A673 (cell line): Measurements from ENCODE around the gene MTF2. TPM values are rescaled to one million over a fixed set of nuclear protein-coding genes. Genes with fewer than 3 reads are reported as not detected.

ENCODE experiments used
- BruUV-seq: library from RNA; stranded (reverse); fragments of 400-500 nt; replicated peaks from 2 replicates; lab custom pipeline; 2021; lab: Mats Ljungman, UMichigan
- CTCF ChIA-PET: fragments of 300-600 bp; sonication (Branson Sonifier 250); formaldehyde crosslinking; loops from one replicate; lab custom pipeline; 2022; ENCODE audit warnings: antibody characterized with exemption; lab: Charles Lee
- POLR2A ChIA-PET: fragments of 300-600 bp; sonication (Branson Sonifier 250); formaldehyde crosslinking; loops from one replicate; lab custom pipeline; 2022; ENCODE audit warnings: antibody characterized with exemption; ENCODE audit not compliant: low non-redundant PET; lab: Charles Lee
- DNase-seq: peaks from one replicate; pipeline ENCODE4 v3.0.0-alpha.2; 2015; ENCODE audit warnings: low spot score
- H3K27ac ChIP-seq: fragments of 200-600 bp; sonication (generic); 2 replicates; pipeline ENCODE4 v1.5.1; 2016; ENCODE audit warnings: mixed run types, low read depth, mild to moderate bottlenecking, mixed read lengths, antibody characterized with exemption, low read length; ENCODE audit not compliant: poor library complexity, severe bottlenecking
- H3K27me3 ChIP-seq: fragments of 200-600 bp; sonication (generic); replicated peaks from 2 replicates; pipeline ENCODE4 v1.6.1; 2017; ENCODE audit warnings: mixed run types, low read depth, mild to moderate bottlenecking, mixed read lengths, antibody characterized with exemption, low read length; ENCODE audit not compliant: insufficient read depth, poor library complexity
- H3K36me3 ChIP-seq: fragments of 200-600 bp; sonication (generic); 2 replicates; pipeline ENCODE4 v1.6.1; 2016; ENCODE audit warnings: mixed run types, mild to moderate bottlenecking, mixed read lengths, antibody characterized with exemption, low read length; ENCODE audit not compliant: insufficient read depth, poor library complexity, severe bottlenecking
- H3K4me1 ChIP-seq: fragments of 200-600 bp; sonication (generic); 2 replicates; pipeline ENCODE4 v1.6.1; 2017; ENCODE audit warnings: mixed run types, mild to moderate bottlenecking, mixed read lengths, antibody characterized with exemption, low read length; ENCODE audit not compliant: insufficient read depth, poor library complexity, severe bottlenecking
- H3K4me3 ChIP-seq: fragments of 200-600 bp; sonication (generic); 2 replicates; pipeline ENCODE4 v1.5.1; 2016; ENCODE audit warnings: low read depth, mixed run types, mild to moderate bottlenecking, mixed read lengths, low read length; ENCODE audit not compliant: poor library complexity, severe bottlenecking
- H3K9me3 ChIP-seq: fragments of 200-600 bp; sonication (generic); 2 replicates; pipeline ENCODE4 v1.6.1; 2016; ENCODE audit warnings: mixed run types, low read depth, mild to moderate bottlenecking, mixed read lengths, antibody characterized with exemption, low read length; ENCODE audit not compliant: poor library complexity, severe bottlenecking
- EZH2 ChIP-seq: fragments of 200-600 bp; sonication (generic); IDR thresholded peaks from 2 replicates; pipeline ENCODE4 v1.6.1; 2017; ENCODE audit warnings: borderline replicate concordance, low read depth, mild to moderate bottlenecking, mixed read lengths, antibody characterized with exemption, low read length; ENCODE audit not compliant: poor library complexity, severe bottlenecking
- intact Hi-C: fragments of 100-400 bp; cut with micrococcal nuclease; formaldehyde crosslinking; loops from one replicate; pipeline ENCODE4 v1.10.0; 2022; ENCODE audit not compliant: unreplicated experiment
- total RNA-seq: library from RNA; stranded (reverse); gene quantifications from 2 replicates; pipeline ENCODE4 v1.2.3, GENCODE V29; 2021
- TF ChIP-seq, protein P1 (sequence below): fragments of 300-800, 200-600 bp; sonication (generic); conservative IDR thresholded peaks from 2 replicates; pipeline ENCODE4 v1.5.1; 2017; ENCODE audit warnings: low read depth, mild to moderate bottlenecking, antibody characterized with exemption, low read length, moderate library complexity, mixed read lengths

The MTF2 gene
- total RNA-seq, 1 experiment from 2014 or later, result 68.5 TPM

DNA sequence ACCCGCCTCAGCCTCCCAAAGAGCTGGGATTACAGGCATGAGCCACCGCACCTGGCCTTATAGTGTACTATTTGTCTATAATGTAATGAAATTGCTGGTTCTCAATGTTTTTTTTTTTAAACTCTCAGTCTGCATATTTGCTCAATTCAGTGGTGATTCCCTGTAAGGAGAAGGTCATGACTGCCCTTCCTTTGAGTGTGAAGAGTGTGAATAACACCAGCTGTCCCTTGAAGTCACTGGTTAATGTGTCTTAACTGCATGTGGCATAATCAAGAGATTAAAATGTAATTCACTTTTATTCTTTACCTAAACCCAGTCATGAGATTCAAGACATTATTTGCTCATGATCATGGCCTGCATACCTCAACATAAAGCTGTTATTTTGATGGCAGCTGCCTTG, 30.5 kb downstream of the MTF2 start:
- H3K4me3 ChIP-seq, result no peak overlapping the region
- BruUV-seq, result no TSS peak
- TF ChIP-seq, protein P1, sequence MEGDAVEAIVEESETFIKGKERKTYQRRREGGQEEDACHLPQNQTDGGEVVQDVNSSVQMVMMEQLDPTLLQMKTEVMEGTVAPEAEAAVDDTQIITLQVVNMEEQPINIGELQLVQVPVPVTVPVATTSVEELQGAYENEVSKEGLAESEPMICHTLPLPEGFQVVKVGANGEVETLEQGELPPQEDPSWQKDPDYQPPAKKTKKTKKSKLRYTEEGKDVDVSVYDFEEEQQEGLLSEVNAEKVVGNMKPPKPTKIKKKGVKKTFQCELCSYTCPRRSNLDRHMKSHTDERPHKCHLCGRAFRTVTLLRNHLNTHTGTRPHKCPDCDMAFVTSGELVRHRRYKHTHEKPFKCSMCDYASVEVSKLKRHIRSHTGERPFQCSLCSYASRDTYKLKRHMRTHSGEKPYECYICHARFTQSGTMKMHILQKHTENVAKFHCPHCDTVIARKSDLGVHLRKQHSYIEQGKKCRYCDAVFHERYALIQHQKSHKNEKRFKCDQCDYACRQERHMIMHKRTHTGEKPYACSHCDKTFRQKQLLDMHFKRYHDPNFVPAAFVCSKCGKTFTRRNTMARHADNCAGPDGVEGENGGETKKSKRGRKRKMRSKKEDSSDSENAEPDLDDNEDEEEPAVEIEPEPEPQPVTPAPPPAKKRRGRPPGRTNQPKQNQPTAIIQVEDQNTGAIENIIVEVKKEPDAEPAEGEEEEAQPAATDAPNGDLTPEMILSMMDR, result no peak
- TF ChIP-seq EZH2, result no peak
- no peaks in the 10 kb centered on the region for H3K27me3 ChIP-seq
- POLR2A ChIA-PET, result no interaction called here
- H3K27ac ChIP-seq, result no peak overlapping the region
- intact Hi-C loops, result no loop called here
- CTCF ChIA-PET, result interaction anchor here (0.7 kb wide), 1 partner anchor 50 kb away, joined by 3 read pairs; no protein-coding TSS in a partner anchor
- DNase-seq, result no peak
- peaks cover 11% of the 10 kb centered on the region for H3K4me1 ChIP-seq
- peaks cover 23% of the 10 kb centered on the region for H3K9me3 ChIP-seq
- peaks cover 25% of the 10 kb centered on the region for H3K36me3 ChIP-seq

DNA sequence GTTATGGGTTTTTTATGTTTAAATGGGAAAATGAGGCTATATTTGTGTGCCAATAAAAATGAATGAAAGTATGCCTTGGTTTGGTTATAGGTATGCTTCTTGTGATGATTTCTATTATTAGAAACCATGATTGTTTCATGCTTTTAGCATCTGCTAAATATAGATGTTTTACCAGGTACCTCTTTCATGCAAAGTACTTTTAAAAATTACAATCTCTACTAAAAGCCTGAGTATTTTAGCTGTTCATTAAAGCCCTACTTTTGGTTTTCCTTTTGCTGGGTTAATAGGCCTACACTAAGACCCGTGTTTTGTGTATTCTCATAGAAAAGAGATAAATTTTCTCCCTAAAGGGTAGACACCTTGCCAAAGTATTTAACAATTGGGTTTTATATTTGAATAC, 32.0 kb downstream of the MTF2 start:
- Histone ChIP-seq H3K36me3 (peaks cover 36% of the 10 kb centered on the region), H3K4me1 (peaks cover 11% of the 10 kb centered on the region), H3K4me3 (no peak overlapping the region), H3K27ac (no peak overlapping the region), H3K27me3 (no peaks in the 10 kb centered on the region), H3K9me3 (peaks cover 23% of the 10 kb centered on the region)
- POLR2A ChIA-PET, result no interaction called here
- intact Hi-C loops, result no loop called here
- TF ChIP-seq, protein P1, result no peak
- TF ChIP-seq EZH2, result no peak
- BruUV-seq, result no TSS peak
- CTCF ChIA-PET, result no interaction called here
- no peak for DNase-seq

DNA sequence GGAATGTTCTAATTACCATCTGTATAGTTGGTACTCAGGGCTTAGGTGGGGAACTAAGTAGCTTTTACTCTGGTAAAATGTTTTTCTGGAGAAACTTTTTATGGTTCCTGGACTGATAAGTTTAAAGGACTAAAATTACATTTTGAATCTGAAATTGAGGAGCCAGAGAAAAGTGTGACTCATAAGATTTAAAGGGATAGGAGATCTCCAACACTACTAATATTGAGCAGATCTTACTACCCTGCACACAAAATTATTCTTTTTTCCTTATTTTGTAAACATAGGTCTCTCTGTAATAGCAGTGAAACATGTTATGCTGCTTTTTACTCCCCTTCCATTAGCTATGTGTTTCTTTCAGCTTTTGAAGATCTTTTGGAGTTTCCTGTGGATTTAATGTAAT, 32.5 kb downstream of the MTF2 start:
- H3K4me1 ChIP-seq, result peaks cover 11% of the 10 kb centered on the region
- peaks cover 41% of the 10 kb centered on the region for H3K36me3 ChIP-seq
- ChIA-PET POLR2A (no interaction called here), CTCF (no interaction called here)
- H3K27me3 ChIP-seq, result no peaks in the 10 kb centered on the region
- TF ChIP-seq EZH2, result no peak
- TF ChIP-seq, protein P1, result no peak
- H3K4me3 ChIP-seq, result no peak overlapping the region
- BruUV-seq, result no TSS peak
- H3K9me3 ChIP-seq, result peaks cover 21% of the 10 kb centered on the region
- intact Hi-C loops, result no loop called here
- DNase-seq, result no peak
- H3K27ac ChIP-seq, result peak overlapping the region; percentile 50
